B cell (primary cell): ENCODE results near the gene TFF3. TPM values are rescaled to one million over a fixed set of nuclear protein-coding genes. Genes with fewer than 3 reads are reported as not detected.
"Not testable (repeated sequence)": the region's sequence is repeated elsewhere in the genome, so short reads cannot be mapped to it uniquely, and the experiment has no call there.

ENCODE experiments used
- ATAC-seq: fragments of 200-7000 bp; cut with Tn5 transposase; one replicate; pipeline ENCODE4 v1.10.0; 2021; ENCODE audit warnings: low read depth, mild to moderate bottlenecking, moderate number of reproducible peaks, moderate library complexity
- CTCF ChIA-PET: fragments of 350-600 bp; sonication (Branson Sonifier 250); formaldehyde crosslinking; loops from one replicate; lab custom pipeline; 2021; ENCODE audit warnings: antibody characterized with exemption, inconsistent platforms; lab: Charles Lee
- POLR2A ChIA-PET: fragments of 350-600 bp; sonication (Branson Sonifier 250); formaldehyde crosslinking; loops from one replicate; lab custom pipeline; 2021; ENCODE audit warnings: antibody characterized with exemption; lab: Charles Lee
- DNase-seq: peaks from one replicate; pipeline ENCODE4 v3.0.0; 2013
- H2AFZ ChIP-seq: 2 replicates; pipeline ENCODE4 v1.6.1; 2012; ENCODE audit warnings: mild to moderate bottlenecking, low read depth, low read length; ENCODE audit not compliant: insufficient read depth, poor library complexity, severe bottlenecking
- H3K27ac ChIP-seq, 2 donors: 1 replicate in 1 of 2; 2 replicates in 1 of 2; pipeline ENCODE4 v1.5.1; 2012 to 2013; ENCODE audit warnings: low read length in 2 of 2, mild to moderate bottlenecking in 2 of 2, moderate library complexity in 1 of 2
- H3K27me3 ChIP-seq, 4 experiments: fragments of 200-600 bp in 1 of 4; sonication (generic) in 1 of 4; replicated peaks in 1 of 4; 1 replicate in 2 of 4; 2 replicates in 2 of 4; pipeline versions ENCODE4 v1.6.1 to v1.7.0; 2013 to 2016; ENCODE audit warnings: low read length in 3 of 4, mild to moderate bottlenecking in 2 of 4, mixed read lengths in 1 of 4, moderate library complexity in 1 of 4; ENCODE audit not compliant: insufficient read depth in 4 of 4, control insufficient read depth in 3 of 4; ENCODE audit errors: control extremely low read depth in 1 of 4
- H3K36me3 ChIP-seq, 2 experiments: replicated peaks in 1 of 2; 1 replicate in 1 of 2; 2 replicates in 1 of 2; pipeline versions ENCODE4 v1.6.1 to v1.7.1; 2013; ENCODE audit warnings: low read length in 1 of 2; ENCODE audit not compliant: insufficient read depth in 2 of 2, control insufficient read depth in 1 of 2; ENCODE audit errors: control extremely low read depth in 1 of 2, extremely low read depth in 1 of 2
- H3K4me1 ChIP-seq, 2 donors: fragments of 200-600 bp in 1 of 2; sonication (generic) in 1 of 2; 1 replicate in 1 of 2; 2 replicates in 1 of 2; pipeline versions ENCODE4 v1.5.1 to v1.6.1; 2013 to 2017; ENCODE audit warnings: low read length in 2 of 2; ENCODE audit not compliant: control insufficient read depth in 2 of 2, insufficient read depth in 2 of 2
- H3K4me2 ChIP-seq: replicated peaks from 2 replicates; pipeline ENCODE3; 2012; ENCODE audit warnings: mild to moderate bottlenecking, low read depth, low read length; ENCODE audit not compliant: poor library complexity, severe bottlenecking
- H3K4me3 ChIP-seq, 5 experiments: fragments of 200-600 bp in 1 of 5; sonication (generic) in 1 of 5; 1 replicate in 3 of 5; 2 replicates in 2 of 5; pipeline versions ENCODE4 v1.5.1 to v1.7.0; 2011 to 2016; ENCODE audit warnings: low read length in 4 of 5, mild to moderate bottlenecking in 4 of 5, low read depth in 2 of 5, control low read depth in 1 of 5, moderate library complexity in 1 of 5; ENCODE audit not compliant: insufficient read depth in 1 of 5; ENCODE audit errors: control extremely low read depth in 1 of 5, extremely low read depth in 1 of 5
- H3K79me2 ChIP-seq: fragments of 200-600 bp; sonication (generic); one replicate; pipeline ENCODE4 v1.6.0; 2016; ENCODE audit warnings: low read length; ENCODE audit not compliant: control insufficient read depth, insufficient read depth
- H3K9ac ChIP-seq: fragments of 200-600 bp; sonication (generic); 2 replicates; pipeline ENCODE4 v1.6.1; 2017; ENCODE audit warnings: mild to moderate bottlenecking, low read length, moderate library complexity
- H3K9me3 ChIP-seq, 3 donors: one replicate each; pipeline versions ENCODE4 v1.6.1 to v1.7.1; 2013; ENCODE audit warnings: low read length in 2 of 3; ENCODE audit not compliant: control insufficient read depth in 2 of 3, insufficient read depth in 1 of 3; ENCODE audit errors: control extremely low read depth in 1 of 3
- H4K20me1 ChIP-seq: 2 replicates; pipeline ENCODE4 v1.6.0; 2012; ENCODE audit warnings: mild to moderate bottlenecking, low read length; ENCODE audit not compliant: insufficient read depth, control insufficient read depth, poor library complexity, severe bottlenecking
- H3K27ac Mint-ChIP-seq: one replicate; pipeline ENCODE4 v1.8.0; 2021; ENCODE audit warnings: mixed read lengths
- H3K27me3 Mint-ChIP-seq: one replicate; pipeline ENCODE4 v1.8.0; 2021; ENCODE audit warnings: mixed read lengths
- H3K4me1 Mint-ChIP-seq: one replicate; pipeline ENCODE4 v1.8.0; 2021; ENCODE audit warnings: mixed read lengths
- H3K4me3 Mint-ChIP-seq: one replicate; pipeline ENCODE4 v1.8.0; 2021; ENCODE audit warnings: mixed read lengths
- H3K9me3 Mint-ChIP-seq: one replicate; pipeline ENCODE4 v1.8.0; 2022; ENCODE audit warnings: mixed read lengths; ENCODE audit not compliant: insufficient read depth
- CTCF ChIP-seq: fragments of 200-600 bp; IDR thresholded peaks from one replicate; pipeline ENCODE4 v1.8.0; 2022; ENCODE audit warnings: antibody characterized with exemption, mild to moderate bottlenecking
- EZH2 ChIP-seq: IDR thresholded peaks from 2 replicates; pipeline ENCODE4 v1.6.1; 2012; ENCODE audit warnings: borderline replicate concordance, low read depth, mild to moderate bottlenecking, moderate library complexity, low read length; ENCODE audit not compliant: insufficient read depth, poor library complexity, severe bottlenecking
- WGBS: methylation state at CpG from one replicate; pipeline ENCODE4 v1.1.5; 2013; ENCODE audit warnings: missing lambda C conversion rate; ENCODE audit not compliant: insufficient coverage; 5-methylcytosine and 5-hydroxymethylcytosine counted together
- intact Hi-C: fragments of 100-400 bp; cut with micrococcal nuclease; formaldehyde crosslinking; loops from one replicate; pipeline ENCODE4 v1.10.0; 2022
- polyA plus RNA-seq: library from polyadenylated mRNA; depleted of rRNA; stranded (reverse); fragments of >200 nt; gene quantifications from 2 replicates; pipeline ENCODE4 v1.2.3, GENCODE V29; 2012
- total RNA-seq, 2 donors: library from RNA; stranded (reverse); fragments of 120-200 nt in 1 of 2; gene quantifications; 1 replicate in 1 of 2; 2 replicates in 1 of 2; pipeline versions ENCODE4 v1.2.3 to v1.2.4, GENCODE V29; 2013 to 2022

Gene TFF3
- total and polyA plus RNA-seq, 2 donors (not counting 1 experiment from before 2014, with no cell fraction given), result not detected

- Mint-ChIP-seq H3K27ac (no peak overlapping the region), H3K9me3 (no peaks in the 10 kb centered on the region), H3K4me3 (no peak overlapping the region), H3K4me1 (no peaks in the 10 kb centered on the region), H3K27me3 (no peaks in the 10 kb centered on the region)
- no peaks in the 10 kb centered on the region for H4K20me1 ChIP-seq
- ChIA-PET CTCF (no interaction called here), POLR2A (no interaction called here)
- H3K4me2 ChIP-seq, result no peak overlapping the region
- DNase-seq (no peak), ATAC-seq (no peak)
- H3K9ac ChIP-seq, result no peak overlapping the region
- H3K36me3 ChIP-seq, result peaks cover 0 to 59% of the 10 kb centered on the region in 2 experiments
- H3K4me3 ChIP-seq, result no peak overlapping the region
- 94% methylated on average over 22 of the region's 22 CpGs for WGBS
- no peaks in the 10 kb centered on the region for H3K27me3 ChIP-seq
- H3K9me3 ChIP-seq, result no peaks in the 10 kb centered on the region
- no peak overlapping the region for H2AFZ ChIP-seq
- H3K4me1 ChIP-seq, result no peaks in the 10 kb centered on the region
- H3K27ac ChIP-seq, result no peak overlapping the region
- no peak for TF ChIP-seq EZH2
- no peak for TF ChIP-seq CTCF
- no peaks in the 10 kb centered on the region for H3K79me2 ChIP-seq
- intact Hi-C loops, result no loop called here
Observed at GRCh38 chr21:42294273-42294880, 20.8 kb downstream of the TFF3 start.

GRCh38 chr21:42293649-42294272 lies 21.4 kb downstream of the TFF3 start:
- H3K4me1 Mint-ChIP-seq, result no peaks in the 10 kb centered on the region
- Histone ChIP-seq H3K27me3 (no peaks in the 10 kb centered on the region), H3K79me2 (no peaks in the 10 kb centered on the region), H3K4me1 (no peaks in the 10 kb centered on the region), H3K27ac (no peak overlapping the region), H3K4me2 (no peak overlapping the region), H3K9me3 (no peaks in the 10 kb centered on the region), H3K4me3 (no peak overlapping the region), H2AFZ (no peak overlapping the region), H3K36me3 (peaks cover 0 to 65% of the 10 kb centered on the region in 2 experiments), H4K20me1 (no peaks in the 10 kb centered on the region), H3K9ac (no peak overlapping the region)
- intact Hi-C loops, result no loop called here
- H3K9me3 Mint-ChIP-seq, result no peaks in the 10 kb centered on the region
- H3K27me3 Mint-ChIP-seq, result no peaks in the 10 kb centered on the region
- 93% methylated on average over 17 of the region's 17 CpGs for WGBS
- no peak overlapping the region for H3K4me3 Mint-ChIP-seq
- ChIA-PET CTCF (no interaction called here), POLR2A (no interaction called here)
- no peak overlapping the region for H3K27ac Mint-ChIP-seq
- ATAC-seq, result no peak
- no peak for DNase-seq
- TF ChIP-seq EZH2 (no peak), CTCF (no peak)

- intact Hi-C loops, H2AFZ ChIP-seq, ATAC-seq, H3K27ac Mint-ChIP-seq, H3K9ac ChIP-seq, H3K27ac ChIP-seq, H3K4me3 ChIP-seq, H3K79me2 ChIP-seq, H3K4me2 ChIP-seq, H3K4me1 Mint-ChIP-seq, DNase-seq, POLR2A ChIA-PET, H3K4me3 Mint-ChIP-seq, H3K9me3 Mint-ChIP-seq, H3K9me3 ChIP-seq, H3K4me1 ChIP-seq, H3K27me3 Mint-ChIP-seq, H3K27me3 ChIP-seq, CTCF ChIA-PET, H4K20me1 ChIP-seq: not testable (repeated sequence)
- H3K36me3 ChIP-seq, result peaks cover 0 to 72% of the 10 kb centered on the region in 2 experiments
- 91% methylated on average over 4 of the region's 4 CpGs for WGBS
Observed at GRCh38 chr21:42292563-42293142, 22.6 kb downstream of the TFF3 start.
